ENCODE measurements around the gene HP1BP3.

Gene HP1BP3

DNA sequence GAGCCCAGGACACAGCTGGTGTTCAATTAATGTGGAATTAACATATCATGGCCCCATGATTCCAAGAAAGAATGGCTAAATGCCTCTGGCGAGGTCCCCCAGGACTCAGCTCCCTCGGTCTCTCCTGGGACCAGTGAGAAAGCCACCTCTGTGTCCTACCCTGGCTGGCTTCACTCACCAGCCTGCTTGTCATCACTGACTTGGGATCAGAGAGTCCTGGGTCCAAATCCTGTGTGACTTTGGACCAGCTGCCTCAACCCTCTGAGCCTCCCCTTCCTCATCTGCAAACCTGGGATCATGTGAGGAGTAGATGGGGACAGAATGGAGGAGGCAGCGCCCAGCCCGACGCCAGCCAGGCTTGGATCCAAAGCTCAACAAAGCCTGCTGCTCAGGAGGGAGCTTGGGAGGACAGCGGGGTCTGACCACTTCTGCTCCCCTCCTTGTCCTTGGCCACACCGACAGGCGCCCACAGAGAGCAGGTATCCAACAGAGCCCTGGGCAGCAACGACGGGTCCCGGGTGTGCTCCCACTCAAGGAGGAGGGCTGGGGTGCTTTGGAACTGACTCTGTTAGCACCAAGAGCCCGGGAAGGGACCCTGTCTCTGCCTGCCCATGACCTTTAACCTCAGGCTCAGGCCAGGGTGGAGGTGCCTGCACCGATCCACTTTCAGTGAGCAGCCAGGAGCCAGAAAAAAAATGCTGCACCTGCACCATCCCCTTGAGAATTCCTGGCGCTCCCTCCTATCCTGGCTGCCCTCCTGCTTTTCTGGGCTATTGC, 57.8 kb downstream of the HP1BP3 start:
- Histone ChIP-seq H3K36me3 (ENCODE audit: insufficient read depth, low read length) (no peaks in the 10 kb centered on the region), H3K27me3 (ENCODE audit: insufficient read depth, low read length) (peaks cover 8% of the 10 kb centered on the region; the same call in 1 of the 2 replicates), H4K20me1 (ENCODE audit: insufficient read depth, low read length) (no peaks in the 10 kb centered on the region), H3K4me1 (ENCODE audit: insufficient read depth, low read length, severe bottlenecking) (peaks cover 17% of the 10 kb centered on the region), H3K79me2 (ENCODE audit: insufficient read depth, low read length) (no peaks in the 10 kb centered on the region), H2AFZ (ENCODE audit: low read length) (no peak overlapping the region), H3K9ac (ENCODE audit: low read length) (no peak overlapping the region), H3K9me2 (ENCODE audit: low read depth, low read length) (no peaks in the 10 kb centered on the region), H3F3A (ENCODE audit: insufficient read depth, low read length) (peaks cover 5% of the 10 kb centered on the region; the same call in 1 of the 2 replicates), H3K4me3 (ENCODE audit: low read depth, low read length, poor library complexity, severe bottlenecking) (no peak overlapping the region), H3K27ac (ENCODE audit: low read depth, low read length, poor library complexity, severe bottlenecking) (no peak overlapping the region), H3K4me2 (ENCODE audit: low read length) (no peak overlapping the region), H3K9me3 (ENCODE audit: low read length) (no peaks in the 10 kb centered on the region)
- TF ChIP-seq, protein P1, sequence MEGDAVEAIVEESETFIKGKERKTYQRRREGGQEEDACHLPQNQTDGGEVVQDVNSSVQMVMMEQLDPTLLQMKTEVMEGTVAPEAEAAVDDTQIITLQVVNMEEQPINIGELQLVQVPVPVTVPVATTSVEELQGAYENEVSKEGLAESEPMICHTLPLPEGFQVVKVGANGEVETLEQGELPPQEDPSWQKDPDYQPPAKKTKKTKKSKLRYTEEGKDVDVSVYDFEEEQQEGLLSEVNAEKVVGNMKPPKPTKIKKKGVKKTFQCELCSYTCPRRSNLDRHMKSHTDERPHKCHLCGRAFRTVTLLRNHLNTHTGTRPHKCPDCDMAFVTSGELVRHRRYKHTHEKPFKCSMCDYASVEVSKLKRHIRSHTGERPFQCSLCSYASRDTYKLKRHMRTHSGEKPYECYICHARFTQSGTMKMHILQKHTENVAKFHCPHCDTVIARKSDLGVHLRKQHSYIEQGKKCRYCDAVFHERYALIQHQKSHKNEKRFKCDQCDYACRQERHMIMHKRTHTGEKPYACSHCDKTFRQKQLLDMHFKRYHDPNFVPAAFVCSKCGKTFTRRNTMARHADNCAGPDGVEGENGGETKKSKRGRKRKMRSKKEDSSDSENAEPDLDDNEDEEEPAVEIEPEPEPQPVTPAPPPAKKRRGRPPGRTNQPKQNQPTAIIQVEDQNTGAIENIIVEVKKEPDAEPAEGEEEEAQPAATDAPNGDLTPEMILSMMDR (IDR thresholded peaks at IDR 0.05; ENCODE audit: low read length), result no peak
- TF ChIP-seq EZH2 (IDR thresholded peaks at IDR 0.05; ENCODE audit: borderline replicate concordance, low read length), result no peak

DNA sequence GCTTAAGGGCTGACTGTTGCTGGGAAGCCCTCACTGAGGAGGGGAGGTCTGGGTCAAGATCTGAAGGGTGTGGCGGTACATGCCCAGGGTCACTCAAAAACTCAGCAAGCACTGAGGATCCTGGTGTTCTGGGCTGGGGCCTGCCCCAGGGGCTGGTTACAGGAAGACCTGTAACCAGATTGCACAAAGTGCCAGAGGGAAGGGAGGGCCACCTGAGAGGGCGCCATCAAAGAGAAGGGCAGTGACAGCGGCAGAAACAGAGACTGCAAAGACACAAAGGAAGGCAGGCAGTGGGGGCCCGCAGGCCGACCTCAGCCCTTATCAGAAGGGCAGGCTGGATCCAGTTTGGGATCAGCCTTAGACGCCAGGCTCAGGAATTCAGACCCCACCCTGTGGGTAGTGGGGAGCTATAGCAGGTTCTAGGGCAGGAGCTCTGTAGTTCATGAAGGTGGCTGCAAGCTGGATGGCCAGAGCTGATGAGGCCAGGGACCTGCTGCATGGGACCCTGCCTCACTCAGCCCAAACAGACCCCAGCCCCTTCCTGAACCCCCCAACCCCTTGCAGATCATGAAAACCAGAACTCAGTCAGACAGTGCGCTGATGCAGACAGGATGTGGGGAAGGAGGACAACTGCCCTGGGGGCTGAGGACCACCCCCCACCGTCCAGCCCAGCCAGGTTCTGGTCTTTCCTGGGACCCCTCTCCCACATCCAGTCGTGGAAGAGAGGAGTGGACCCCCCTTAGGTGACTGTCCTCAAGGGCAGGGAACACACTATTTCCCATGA, 58.5 kb downstream of the HP1BP3 start:
- Histone ChIP-seq H3K9ac (ENCODE audit: low read length) (no peak overlapping the region), H3K9me2 (ENCODE audit: low read depth, low read length) (no peaks in the 10 kb centered on the region), H3K9me3 (ENCODE audit: low read length) (no peaks in the 10 kb centered on the region), H3F3A (ENCODE audit: insufficient read depth, low read length) (peaks cover under 1% of the 10 kb centered on the region; the same call in 1 of the 2 replicates), H3K36me3 (ENCODE audit: insufficient read depth, low read length) (no peaks in the 10 kb centered on the region), H3K27ac (ENCODE audit: low read depth, low read length, poor library complexity, severe bottlenecking) (no peak overlapping the region), H3K4me1 (ENCODE audit: insufficient read depth, low read length, severe bottlenecking) (peaks cover 14% of the 10 kb centered on the region), H3K4me3 (ENCODE audit: low read depth, low read length, poor library complexity, severe bottlenecking) (no peak overlapping the region), H4K20me1 (ENCODE audit: insufficient read depth, low read length) (no peaks in the 10 kb centered on the region), H3K79me2 (ENCODE audit: insufficient read depth, low read length) (no peaks in the 10 kb centered on the region), H2AFZ (ENCODE audit: low read length) (no peak overlapping the region), H3K4me2 (ENCODE audit: low read length) (no peak overlapping the region), H3K27me3 (ENCODE audit: insufficient read depth, low read length) (peaks cover 8% of the 10 kb centered on the region; the same call in 1 of the 2 replicates)
- no peak for TF ChIP-seq EZH2 (IDR thresholded peaks at IDR 0.05; ENCODE audit: borderline replicate concordance, low read length)
- TF ChIP-seq, protein P1 (IDR thresholded peaks at IDR 0.05; ENCODE audit: low read length), result no peak

DNA sequence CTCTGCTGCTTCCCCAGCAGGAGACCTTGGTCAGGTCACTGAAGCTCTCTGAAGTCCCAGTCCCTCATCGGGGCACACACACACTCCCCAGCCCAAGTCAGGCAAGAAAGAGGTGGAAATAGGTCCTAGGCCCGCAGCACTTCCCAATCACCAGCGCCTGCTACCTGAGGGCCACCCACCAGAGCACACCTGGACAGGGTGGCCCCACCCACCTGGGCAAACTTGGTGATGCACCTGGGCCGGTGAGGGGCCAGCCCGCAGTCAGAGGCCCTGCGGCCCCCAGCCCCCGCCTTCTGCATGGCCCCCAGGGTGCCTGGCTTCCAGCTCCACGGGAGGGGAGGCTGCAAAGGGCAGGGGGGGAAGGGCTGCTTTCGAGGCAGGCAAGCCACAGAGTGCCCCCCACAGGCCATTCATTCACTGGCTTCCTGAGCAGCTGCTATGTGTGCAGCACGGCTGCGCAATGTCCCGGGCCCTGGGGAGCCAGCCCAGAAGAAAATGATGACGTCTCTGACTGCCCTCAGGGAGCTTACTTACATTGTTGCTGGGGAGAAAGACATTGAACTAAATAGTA, 59.3 kb downstream of the HP1BP3 start:
- Histone ChIP-seq H4K20me1 (ENCODE audit: insufficient read depth, low read length) (no peaks in the 10 kb centered on the region), H2AFZ (ENCODE audit: low read length) (no peak overlapping the region), H3K4me2 (ENCODE audit: low read length) (no peak overlapping the region), H3K79me2 (ENCODE audit: insufficient read depth, low read length) (no peaks in the 10 kb centered on the region), H3K4me3 (ENCODE audit: low read depth, low read length, poor library complexity, severe bottlenecking) (no peak overlapping the region), H3K36me3 (ENCODE audit: insufficient read depth, low read length) (no peaks in the 10 kb centered on the region), H3K27ac (ENCODE audit: low read depth, low read length, poor library complexity, severe bottlenecking) (no peak overlapping the region), H3K4me1 (ENCODE audit: insufficient read depth, low read length, severe bottlenecking) (peaks cover 7% of the 10 kb centered on the region), H3K9me2 (ENCODE audit: low read depth, low read length) (no peaks in the 10 kb centered on the region), H3F3A (ENCODE audit: insufficient read depth, low read length) (no peaks in the 10 kb centered on the region), H3K9me3 (ENCODE audit: low read length) (no peaks in the 10 kb centered on the region), H3K9ac (ENCODE audit: low read length) (no peak overlapping the region), H3K27me3 (ENCODE audit: insufficient read depth, low read length) (peaks cover 8% of the 10 kb centered on the region; the same call in 1 of the 2 replicates)
- TF ChIP-seq EZH2 (IDR thresholded peaks at IDR 0.05; ENCODE audit: borderline replicate concordance, low read length), result no peak
- TF ChIP-seq, protein P1 (IDR thresholded peaks at IDR 0.05; ENCODE audit: low read length), result peak; percentile 33

All from OCI-LY1 (cell line).